Immature natural killer cell (primary cell): ENCODE data around the gene FANCM. TPM values are rescaled to one million over a fixed set of nuclear protein-coding genes. Genes with fewer than 3 reads are reported as not detected.
A peak's percentile ranks its signal among the peaks of the same experiment; 100 is the strongest.
"Not testable (repeated sequence)": the region's sequence is repeated elsewhere in the genome, so short reads cannot be mapped to it uniquely, and the experiment has no call there.

Source experiments
- DNase-seq, 3 donors: peaks; one replicate each; pipeline ENCODE4 v3.0.0; 2022; ENCODE audit warnings: mixed read lengths in 1 of 3
- H3K27ac Mint-ChIP-seq, 6 donors: one replicate each; pipeline ENCODE4 v1.8.0; 2020; ENCODE audit warnings: mixed read lengths in 6 of 6, mild to moderate bottlenecking in 5 of 6, inconsistent platforms in 4 of 6, moderate library complexity in 3 of 6
- H3K27me3 Mint-ChIP-seq, 3 donors: one replicate each; pipeline ENCODE4 v1.8.0; 2020 to 2021; ENCODE audit warnings: low read depth in 3 of 3, mild to moderate bottlenecking in 3 of 3, mixed read lengths in 3 of 3, moderate library complexity in 3 of 3, inconsistent platforms in 1 of 3
- H3K36me3 Mint-ChIP-seq, 3 donors: one replicate each; pipeline ENCODE4 v1.8.0; 2020; ENCODE audit warnings: mixed read lengths in 3 of 3, inconsistent platforms in 2 of 3, mild to moderate bottlenecking in 2 of 3
- H3K4me1 Mint-ChIP-seq, 2 donors: one replicate each; pipeline ENCODE4 v1.8.0; 2020; ENCODE audit warnings: inconsistent platforms in 2 of 2, mild to moderate bottlenecking in 2 of 2, mixed read lengths in 2 of 2, moderate library complexity in 1 of 2
- H3K4me3 Mint-ChIP-seq, 5 donors: one replicate each; pipeline ENCODE4 v1.8.0; 2020; ENCODE audit warnings: mild to moderate bottlenecking in 5 of 5, mixed read lengths in 5 of 5, inconsistent platforms in 3 of 5, moderate library complexity in 3 of 5
- H3K9me3 Mint-ChIP-seq, 6 donors: one replicate each; pipeline ENCODE4 v1.8.0; 2020; ENCODE audit warnings: mild to moderate bottlenecking in 6 of 6, mixed read lengths in 6 of 6, inconsistent platforms in 4 of 6, moderate library complexity in 3 of 6
- polyA plus RNA-seq, 3 donors: library from polyadenylated mRNA; unstranded; fragments of 300-500 nt; fragmentation: Illumina TruSeq; gene quantifications; one replicate each; pipeline ENCODE4 v1.2.3, GENCODE V29; 2021

Gene FANCM
- polyA plus RNA-seq, 3 donors from 2014 or later = 1.9 to 6.9 (median 3.2) TPM

DNA sequence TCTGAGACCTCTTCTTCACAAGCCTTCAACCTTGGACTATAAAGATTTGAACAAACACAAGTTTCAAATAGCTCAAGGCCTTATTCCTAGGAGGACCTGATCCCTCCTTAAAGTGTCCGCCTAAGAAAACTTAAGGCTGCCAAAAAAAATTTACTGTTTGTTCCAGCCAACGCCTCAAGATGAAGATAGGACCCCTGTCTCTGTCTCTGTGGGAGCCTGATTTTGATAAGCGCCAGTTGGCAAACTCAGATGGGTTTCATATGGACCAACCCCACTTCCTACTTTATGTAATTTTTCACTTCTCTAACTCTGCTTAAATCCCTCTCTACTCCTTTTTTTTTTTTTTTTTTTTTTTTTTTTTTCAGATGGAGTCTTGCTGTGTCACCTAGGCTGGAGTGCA is 12.5 kb upstream of the FANCM start:
- H3K27ac Mint-ChIP-seq = no peak overlapping the region
- peaks cover 0 to 1% (median 0%) of the 10 kb centered on the region in 3 donors for H3K27me3 Mint-ChIP-seq
- peaks cover 23 to 38% (median 27%) of the 10 kb centered on the region in 3 donors for H3K36me3 Mint-ChIP-seq
- H3K9me3 Mint-ChIP-seq = no peaks in the 10 kb centered on the region
- H3K4me3 Mint-ChIP-seq = no peak overlapping the region
- no peaks in the 10 kb centered on the region for H3K4me1 Mint-ChIP-seq
- no peak for DNase-seq

DNA sequence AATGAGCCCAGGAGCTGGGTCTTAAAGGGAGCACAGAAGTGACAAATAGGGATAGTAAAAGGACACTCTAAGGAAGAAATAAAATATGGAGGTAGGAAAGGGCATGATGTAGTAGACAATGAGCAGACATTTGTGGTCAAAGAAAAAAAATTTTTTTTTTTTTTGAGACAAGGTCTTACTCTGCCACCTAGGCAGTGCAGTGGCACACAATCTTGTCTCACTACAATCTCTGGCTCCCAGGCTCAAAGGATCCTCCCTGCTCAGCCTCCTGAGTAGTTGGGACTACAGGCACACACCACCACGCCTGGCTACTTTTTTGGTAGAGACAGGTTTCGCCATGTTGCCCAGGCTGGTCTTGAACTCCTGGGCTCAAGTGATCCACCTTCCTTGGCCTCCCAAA is 10.0 kb upstream of the FANCM start:
- Mint-ChIP-seq H3K4me3 (no peak overlapping the region), H3K27me3 (peaks cover 0 to 1% (median 0%) of the 10 kb centered on the region in 3 donors)

DNA sequence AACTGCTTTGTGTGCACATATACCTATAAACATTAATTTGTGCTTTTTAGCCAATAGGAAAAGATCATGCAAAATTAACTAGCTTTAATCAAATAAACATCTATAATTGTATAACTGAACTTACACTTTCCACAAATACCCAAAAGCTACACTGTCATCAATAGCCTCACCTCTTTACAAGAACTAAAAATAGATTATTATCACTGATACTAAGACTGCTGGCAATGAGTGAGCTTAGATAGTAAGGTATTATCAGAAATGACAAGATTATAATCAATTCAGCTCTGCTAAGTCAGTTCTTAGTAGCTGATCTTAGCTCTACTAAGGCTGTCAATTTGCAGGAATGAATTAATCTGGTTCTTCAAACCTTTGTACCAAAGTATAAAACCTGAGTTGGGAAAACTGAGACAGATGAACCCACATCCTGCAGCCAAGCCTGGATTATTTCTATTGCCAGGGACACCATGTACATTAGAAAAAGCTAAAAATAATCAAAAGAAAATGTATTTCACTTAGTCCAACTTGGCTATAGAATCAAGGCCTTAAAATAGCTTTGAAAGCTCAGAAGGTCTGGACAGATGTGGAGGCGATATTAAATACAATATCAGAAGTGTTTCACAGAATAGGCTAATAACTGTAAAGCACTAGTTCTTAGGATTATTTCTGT is 6.6 kb upstream of the FANCM start:
- Mint-ChIP-seq H3K36me3 (peaks cover 7 to 17% (median 8%) of the 10 kb centered on the region in 3 donors), H3K27me3 (peaks cover 0 to 6% (median 0%) of the 10 kb centered on the region in 3 donors), H3K4me1 (peaks cover 14 to 24% of the 10 kb centered on the region in 2 donors), H3K9me3 (no peaks in the 10 kb centered on the region), H3K27ac (no peak overlapping the region), H3K4me3 (no peak overlapping the region)
- no peak for DNase-seq

More for the DNA sequence above, 10.0 kb upstream of the FANCM start:
- no peaks in the 10 kb centered on the region for H3K9me3 Mint-ChIP-seq
- DNase-seq = no peak
- H3K27ac Mint-ChIP-seq = peak overlapping the region in 1 of 6 donors; percentile 78
- peaks cover 1% of the 10 kb centered on the region in 2 donors for H3K4me1 Mint-ChIP-seq
- peaks cover 12 to 26% (median 16%) of the 10 kb centered on the region in 3 donors for H3K36me3 Mint-ChIP-seq

DNA sequence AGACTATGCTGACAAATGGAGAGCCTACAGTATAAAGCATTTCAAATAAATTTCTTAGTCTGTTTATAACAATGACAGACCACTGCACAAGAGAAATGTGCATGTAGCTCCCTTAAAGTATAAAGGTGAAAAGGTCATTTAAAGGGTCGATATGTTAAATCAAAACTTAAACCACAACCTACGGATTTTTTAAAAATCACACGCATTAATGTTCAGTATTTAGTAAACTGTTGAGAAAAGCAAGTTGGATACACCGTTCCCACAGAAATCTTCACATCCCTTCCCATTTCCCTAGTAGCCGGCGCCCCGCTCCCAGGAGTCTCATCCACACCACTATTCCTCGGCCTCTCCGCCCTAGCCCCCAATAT is 2.1 kb upstream of the FANCM start:
- Mint-ChIP-seq H3K27ac (peak overlapping the region; percentile 91 to 98 (median 96)), H3K27me3 (peaks cover 6 to 10% (median 6%) of the 10 kb centered on the region in 3 donors), H3K4me1 (peaks cover 43 to 56% of the 10 kb centered on the region in 2 donors), H3K36me3 (no peaks in the 10 kb centered on the region), H3K9me3 (no peaks in the 10 kb centered on the region), H3K4me3 (peak overlapping the region; percentile 95 to 99 (median 96))
- no peak for DNase-seq

DNA sequence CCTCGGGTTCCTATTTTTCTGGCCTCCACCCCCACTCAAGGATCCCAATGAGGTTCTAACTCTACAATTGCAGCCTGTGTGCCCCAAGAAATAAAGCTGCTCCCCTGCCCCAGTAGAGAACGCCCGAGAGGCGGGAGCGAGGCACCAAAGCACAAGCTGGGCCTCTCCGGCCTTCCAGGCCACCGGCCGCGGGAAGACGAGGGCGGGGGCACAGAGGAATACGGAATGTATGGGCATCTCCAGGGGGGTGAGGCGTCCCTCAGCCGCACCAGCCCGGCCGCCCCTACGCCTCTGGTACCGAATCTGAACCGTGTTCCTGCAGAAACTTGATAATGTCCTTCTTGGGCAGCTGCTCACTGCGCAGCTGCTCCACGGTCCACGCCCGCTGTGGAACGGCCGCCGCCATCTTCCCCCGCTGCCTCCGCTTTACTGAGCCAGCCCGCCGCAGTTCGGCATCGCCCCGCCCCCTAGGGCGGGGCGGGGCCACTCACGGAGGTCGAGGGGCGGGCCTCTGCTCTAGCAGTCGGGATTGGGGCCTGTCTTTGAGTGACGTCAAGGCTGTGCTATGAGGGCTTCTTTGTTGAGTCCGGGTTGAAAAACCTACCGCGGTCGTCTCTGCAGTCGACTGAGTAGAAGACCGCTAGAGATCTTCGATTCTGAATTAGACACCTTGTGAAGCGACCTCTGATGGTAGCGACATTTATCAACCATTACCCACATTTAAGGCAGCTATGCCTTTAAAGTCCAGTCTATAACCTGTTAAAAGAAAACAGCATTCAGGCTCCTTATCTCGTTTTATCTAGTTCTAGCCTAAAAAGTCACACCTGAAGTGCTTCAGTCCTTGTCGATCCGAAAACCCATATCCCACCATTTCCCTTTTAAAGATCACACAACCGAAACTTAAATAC is 1.4 kb upstream of the FANCM start, which contains the start of gene FKBP3:
FKBP3 (minus strand) TSS at position 431 of the 908 bp plus-strand sequence; CDS start at position 406, 25 bp downstream.
- Mint-ChIP-seq H3K27me3 (peaks cover 6 to 10% (median 6%) of the 10 kb centered on the region in 3 donors), H3K4me1 (peaks cover 43 to 56% of the 10 kb centered on the region in 2 donors), H3K27ac (peak within 1 kb of the TSS; percentile 95 to 98 (median 96)), H3K4me3 (peak within 1 kb of the TSS; percentile 95 to 99 (median 96)), H3K9me3 (no peaks in the 10 kb centered on the region), H3K36me3 (no peaks in the 10 kb centered on the region)
- peak; percentile 92 to 96 (median 94) for DNase-seq

DNA sequence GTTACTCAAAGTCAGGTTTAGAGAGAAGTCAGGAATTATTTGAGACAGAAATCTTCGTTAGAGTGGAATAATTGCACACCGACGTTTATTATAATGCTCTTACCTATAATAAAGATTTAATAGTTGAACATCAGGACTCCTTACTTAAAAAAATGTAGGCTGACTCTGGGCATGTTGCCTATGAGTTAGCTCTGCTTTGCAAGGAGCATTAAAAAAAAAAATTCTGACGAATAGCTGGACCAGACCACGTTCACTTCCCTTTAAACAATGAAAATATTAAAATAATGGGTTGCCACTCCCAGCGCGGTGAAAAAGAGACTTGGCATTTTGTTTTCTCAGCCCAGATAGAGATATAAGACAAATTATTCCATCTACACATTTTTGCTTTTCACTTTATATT is 574 bp upstream of the FANCM start:
- DNase-seq = no peak
- Mint-ChIP-seq H3K4me1 (peaks cover 43 to 56% of the 10 kb centered on the region in 2 donors), H3K9me3 (no peaks in the 10 kb centered on the region), H3K27me3 (peaks cover 6 to 10% (median 6%) of the 10 kb centered on the region in 3 donors), H3K4me3 (peak overlapping the region; percentile 95 to 99 (median 96)), H3K27ac (peak overlapping the region; percentile 95 to 98 (median 96)), H3K36me3 (peaks cover 0 to under 1% (median 0%) of the 10 kb centered on the region in 3 donors)

DNA sequence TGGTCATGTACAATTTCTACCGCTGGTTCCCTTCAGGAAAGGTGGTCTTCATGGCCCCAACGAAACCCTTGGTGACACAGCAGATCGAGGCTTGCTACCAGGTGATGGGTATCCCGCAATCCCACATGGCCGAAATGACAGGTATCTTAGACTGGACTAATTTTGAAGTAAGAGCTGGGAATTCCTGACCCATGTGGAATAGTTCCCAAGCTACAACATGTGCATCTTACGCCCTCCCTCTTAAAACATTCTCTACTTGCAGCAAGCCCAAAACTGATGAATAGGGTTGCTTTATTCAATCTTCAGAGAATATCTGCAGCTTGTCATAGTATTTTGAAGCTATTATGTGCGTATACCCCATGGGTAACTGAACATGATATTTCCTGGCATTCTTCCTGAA is 669 bp downstream of the FANCM start:
- H3K36me3 Mint-ChIP-seq = peaks cover 0 to 6% (median 0%) of the 10 kb centered on the region in 3 donors
- H3K27me3 Mint-ChIP-seq = peaks cover 6 to 10% (median 6%) of the 10 kb centered on the region in 3 donors
- no peak for DNase-seq
- H3K27ac Mint-ChIP-seq = peak overlapping the region; percentile 95 to 98 (median 96)
- peak overlapping the region; percentile 95 to 99 (median 96) for H3K4me3 Mint-ChIP-seq
- peaks cover 41 to 52% of the 10 kb centered on the region in 2 donors for H3K4me1 Mint-ChIP-seq
- H3K9me3 Mint-ChIP-seq = no peaks in the 10 kb centered on the region

DNA sequence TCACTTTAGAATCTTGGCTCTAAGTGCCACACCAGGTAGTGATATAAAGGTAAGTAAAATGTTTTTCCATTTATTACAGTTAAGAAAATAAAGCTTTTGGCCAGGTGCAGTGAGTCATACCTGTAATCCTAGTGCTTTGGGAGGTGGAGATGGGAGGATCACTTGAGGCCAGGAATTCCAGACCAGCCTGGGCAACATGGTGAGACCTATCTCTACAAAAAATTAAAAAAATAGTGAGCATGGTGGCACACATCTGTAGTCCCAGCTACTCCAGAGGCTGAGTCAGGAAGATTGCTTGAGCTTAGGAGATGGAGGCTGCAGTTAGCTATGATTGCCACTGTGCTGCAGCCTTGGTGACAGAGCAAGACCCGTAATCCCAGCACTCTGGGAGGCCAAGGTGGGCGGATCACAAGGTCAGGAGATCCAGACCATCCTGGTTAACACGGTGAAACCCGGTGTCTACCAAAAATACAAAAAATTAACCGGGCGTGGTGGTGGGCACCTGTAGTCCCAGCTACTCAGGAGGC is 5.0 kb downstream of the FANCM start:
- no peaks in the 10 kb centered on the region for H3K9me3 Mint-ChIP-seq
- no peak overlapping the region for H3K27ac Mint-ChIP-seq
- no peak for DNase-seq
- H3K4me1 Mint-ChIP-seq = peaks cover 20 to 26% of the 10 kb centered on the region in 2 donors
- H3K36me3 Mint-ChIP-seq = peaks cover 4 to 8% (median 6%) of the 10 kb centered on the region in 3 donors
- no peak overlapping the region for H3K4me3 Mint-ChIP-seq
- peaks cover 0 to 6% (median 6%) of the 10 kb centered on the region in 3 donors for H3K27me3 Mint-ChIP-seq

DNA sequence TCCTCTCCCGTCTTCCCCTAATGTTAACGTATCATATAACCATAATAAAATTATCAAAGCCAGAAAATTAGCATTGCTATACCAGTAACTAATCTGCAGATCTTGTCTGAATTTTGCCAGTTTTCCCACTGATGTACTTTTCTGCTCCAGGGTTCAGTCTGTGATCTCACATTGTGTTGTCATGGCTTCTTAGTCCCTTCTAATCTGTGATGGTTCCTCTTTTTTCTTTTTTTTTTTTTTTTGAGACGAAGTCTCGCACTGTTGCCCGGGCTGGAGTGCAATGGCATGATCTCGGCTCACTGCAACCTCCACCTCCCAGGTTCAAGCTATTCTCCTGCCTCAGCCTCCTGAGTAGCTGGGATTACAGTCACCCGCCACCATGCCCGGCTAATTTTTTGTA is 6.4 kb downstream of the FANCM start:
- DNase-seq, H3K27ac Mint-ChIP-seq, H3K4me3 Mint-ChIP-seq, H3K36me3 Mint-ChIP-seq, H3K27me3 Mint-ChIP-seq, H3K9me3 Mint-ChIP-seq: not testable (repeated sequence)
- H3K4me1 Mint-ChIP-seq = peaks cover 9 to 12% of the 10 kb centered on the region in 2 donors

DNA sequence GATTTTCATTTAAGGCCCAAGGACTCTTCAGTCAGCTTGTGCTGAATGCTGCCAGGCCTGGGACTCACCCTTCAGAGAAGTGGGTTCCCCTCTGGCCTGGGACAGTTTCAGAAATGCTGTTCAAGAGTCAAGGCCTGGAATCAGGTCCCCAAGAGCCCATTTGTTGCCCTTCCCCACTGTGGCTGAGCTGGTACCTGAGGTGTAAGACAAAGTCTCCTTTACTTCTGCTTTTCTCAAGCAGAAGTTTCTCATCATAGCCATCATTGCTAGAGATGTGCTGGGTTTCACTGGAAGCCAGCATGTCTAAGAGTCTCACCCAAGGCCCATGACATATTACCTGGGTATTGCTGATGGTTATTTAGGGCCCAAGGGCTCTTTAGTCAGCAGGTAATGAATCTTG is 8.9 kb downstream of the FANCM start:
- Mint-ChIP-seq H3K4me1 (no peaks in the 10 kb centered on the region), H3K27ac (no peak overlapping the region), H3K4me3 (no peak overlapping the region), H3K9me3 (no peaks in the 10 kb centered on the region), H3K36me3 (peaks cover 4 to 14% (median 9%) of the 10 kb centered on the region in 3 donors), H3K27me3 (peaks cover 0 to 3% (median 2%) of the 10 kb centered on the region in 3 donors)
- DNase-seq = no peak

DNA sequence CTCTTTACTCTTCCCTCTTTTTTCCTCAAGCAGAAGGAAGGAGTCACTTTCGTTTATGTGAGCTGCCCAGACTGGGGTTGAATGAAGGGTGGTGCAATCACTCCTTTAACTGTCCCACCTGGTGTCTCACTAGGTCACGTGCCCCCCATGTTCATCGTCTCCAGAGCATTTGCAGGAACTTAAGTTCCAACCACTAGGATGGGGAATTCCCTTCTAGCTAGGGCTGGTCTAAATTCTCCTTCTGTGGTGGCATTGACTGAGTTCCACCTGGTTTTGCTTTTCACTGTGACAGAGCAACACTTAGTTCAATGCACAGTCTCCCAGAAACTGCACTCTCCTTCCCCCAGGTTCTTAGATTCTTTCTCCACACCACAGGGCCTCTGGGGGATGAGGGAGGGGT is 9.5 kb downstream of the FANCM start:
- no peak for DNase-seq
- H3K27me3 Mint-ChIP-seq = peaks cover 0 to 3% (median 2%) of the 10 kb centered on the region in 3 donors
- no peak overlapping the region for H3K27ac Mint-ChIP-seq
- H3K4me3 Mint-ChIP-seq = no peak overlapping the region
- no peaks in the 10 kb centered on the region for H3K9me3 Mint-ChIP-seq
- no peaks in the 10 kb centered on the region for H3K4me1 Mint-ChIP-seq
- H3K36me3 Mint-ChIP-seq = peaks cover 4 to 17% (median 7%) of the 10 kb centered on the region in 3 donors

DNA sequence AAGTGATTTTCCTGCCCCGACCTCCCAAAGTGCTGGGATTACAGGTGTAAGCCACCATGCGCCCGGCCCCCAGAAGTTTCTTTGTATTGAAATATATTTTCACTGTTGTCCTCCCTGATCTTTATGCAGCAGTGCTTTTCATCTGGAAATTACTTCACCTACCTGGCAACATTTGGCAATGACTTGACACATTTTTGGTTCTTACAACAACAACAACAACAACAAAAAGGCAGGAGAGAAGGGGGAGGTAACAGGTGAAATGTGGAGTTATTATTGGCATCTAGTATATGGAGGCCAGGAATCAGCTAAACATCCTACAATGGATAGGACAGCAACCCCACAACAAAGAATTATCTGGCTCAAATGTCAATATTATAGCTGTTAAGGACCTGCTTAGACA is 13.9 kb downstream of the FANCM start:
- no peak overlapping the region for H3K4me3 Mint-ChIP-seq
- no peaks in the 10 kb centered on the region for H3K4me1 Mint-ChIP-seq
- no peak for DNase-seq
- no peaks in the 10 kb centered on the region for H3K9me3 Mint-ChIP-seq
- peaks cover 0 to 3% (median 2%) of the 10 kb centered on the region in 3 donors for H3K27me3 Mint-ChIP-seq
- no peak overlapping the region for H3K27ac Mint-ChIP-seq
- H3K36me3 Mint-ChIP-seq = peaks cover 0 to 18% (median 7%) of the 10 kb centered on the region in 3 donors

DNA sequence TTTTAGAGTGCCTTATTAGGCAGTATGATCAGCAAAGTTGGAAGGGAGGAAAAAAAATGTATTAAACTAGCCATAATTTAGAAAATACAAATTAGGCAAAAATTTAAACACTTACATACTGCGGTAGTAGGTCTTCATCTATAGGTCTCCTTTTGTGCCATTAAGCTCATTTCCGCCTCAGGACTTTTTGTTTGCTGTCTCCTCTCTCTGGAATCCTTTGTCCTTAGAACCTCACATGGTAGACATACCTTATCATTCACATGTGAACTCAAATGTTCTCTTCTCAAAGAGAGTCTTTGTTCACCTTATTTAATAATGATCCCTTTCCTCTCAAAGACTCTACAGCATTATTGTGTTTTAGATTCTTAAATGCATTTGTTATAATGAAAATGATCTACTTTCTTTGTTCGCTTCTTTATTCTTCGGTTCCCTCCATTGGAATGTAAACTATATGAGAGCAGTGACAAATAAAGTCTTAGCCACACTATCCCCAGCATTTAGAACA is 14.7 kb downstream of the FANCM start:
- no peak for DNase-seq
- Mint-ChIP-seq H3K27ac (no peak overlapping the region), H3K9me3 (no peaks in the 10 kb centered on the region), H3K4me1 (no peaks in the 10 kb centered on the region), H3K27me3 (peaks cover 0 to 3% (median 2%) of the 10 kb centered on the region in 3 donors), H3K4me3 (no peak overlapping the region), H3K36me3 (peaks cover 0 to 15% (median 7%) of the 10 kb centered on the region in 3 donors)
